HG03571 (cell line): Measurements from ENCODE around the gene CCDC91.
"Not testable (repeated sequence)": the region's sequence is repeated elsewhere in the genome, so short reads cannot be mapped to it uniquely, and the experiment has no call there.

Experiments used
- ATAC-seq: cut with Tn5 transposase; IDR thresholded peaks from one replicate; pipeline ENCODE4 v1.9.1; 2021; ENCODE audit not compliant: unreplicated experiment

The CCDC91 gene

DNA sequence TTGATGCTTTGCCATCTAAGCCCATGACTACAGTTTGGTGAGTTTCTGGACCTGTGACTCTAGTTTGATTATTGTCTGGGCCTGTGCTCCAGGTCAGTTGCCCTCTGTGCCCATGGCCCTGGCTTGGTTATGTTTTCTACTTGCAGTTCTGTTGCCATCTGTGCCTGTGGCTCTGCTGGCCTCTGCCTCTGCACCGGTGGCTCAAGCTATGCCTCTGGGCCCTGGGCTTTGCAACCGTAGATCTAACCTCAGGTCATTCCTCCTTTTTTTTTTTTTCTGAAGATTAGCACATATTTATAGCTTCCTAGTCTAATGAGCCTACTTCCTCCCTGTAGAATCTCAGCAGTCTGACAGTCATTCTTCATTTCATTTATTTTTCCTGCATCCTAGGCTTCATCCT, 161.2 kb downstream of the CCDC91 start:
- ATAC-seq = no peak

DNA sequence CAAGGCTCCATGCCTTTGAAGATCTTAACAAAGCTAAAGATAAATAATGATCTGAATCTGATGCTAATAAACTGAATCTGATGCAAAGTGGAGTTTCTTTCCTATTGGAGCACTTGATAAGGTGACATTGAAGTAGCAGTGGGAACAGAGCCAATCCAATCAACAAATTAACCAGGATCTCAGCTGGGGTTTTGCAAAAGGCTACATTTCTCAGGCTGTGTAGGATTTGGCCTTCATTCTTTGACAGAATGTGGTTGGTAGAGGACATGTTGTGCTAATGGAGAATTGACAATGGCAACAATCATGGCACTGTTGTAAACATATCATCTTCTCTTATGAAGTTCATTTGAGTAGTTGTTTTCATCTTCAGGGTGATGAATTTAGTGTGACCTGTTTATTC, 164.9 kb downstream of the CCDC91 start:
- no peak for ATAC-seq

DNA sequence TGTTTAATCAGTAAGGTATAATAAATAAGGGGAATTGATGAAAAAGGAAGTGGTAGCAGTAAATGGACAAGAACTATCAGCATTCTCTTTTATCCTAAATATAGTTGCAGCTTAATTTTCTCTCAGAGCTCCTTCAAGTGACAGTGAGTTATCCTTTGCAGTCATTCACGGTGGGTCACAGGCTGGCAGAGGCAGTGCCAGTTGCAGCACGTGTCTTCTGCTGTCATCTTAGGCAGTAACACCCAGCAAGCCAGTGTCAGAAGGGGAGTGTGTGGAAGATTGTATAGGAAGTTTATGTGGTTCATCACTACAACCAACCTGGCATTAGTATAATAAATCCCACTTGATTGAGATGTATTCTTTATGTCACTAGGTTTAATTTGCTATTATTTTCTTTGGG, 170.0 kb downstream of the CCDC91 start:
- no peak for ATAC-seq

DNA sequence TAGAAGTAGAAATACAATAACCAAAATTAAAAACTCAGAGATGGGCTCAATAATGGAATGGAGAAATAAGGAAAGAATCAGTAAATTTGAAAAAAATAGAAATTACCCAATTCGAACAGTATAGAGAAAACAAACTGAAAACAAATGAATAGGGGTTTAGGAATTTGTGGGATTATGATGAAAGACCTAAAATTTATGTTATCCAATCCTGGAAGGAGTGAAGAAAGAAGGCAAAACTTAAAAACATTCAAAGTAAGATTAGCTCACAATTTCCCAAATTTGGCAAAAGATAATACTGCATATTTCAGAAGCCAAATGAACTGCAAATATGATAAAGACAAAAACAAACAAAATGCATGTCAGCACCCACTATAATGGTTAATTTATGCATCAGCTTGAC, 177.1 kb downstream of the CCDC91 start:
- no peak for ATAC-seq

DNA sequence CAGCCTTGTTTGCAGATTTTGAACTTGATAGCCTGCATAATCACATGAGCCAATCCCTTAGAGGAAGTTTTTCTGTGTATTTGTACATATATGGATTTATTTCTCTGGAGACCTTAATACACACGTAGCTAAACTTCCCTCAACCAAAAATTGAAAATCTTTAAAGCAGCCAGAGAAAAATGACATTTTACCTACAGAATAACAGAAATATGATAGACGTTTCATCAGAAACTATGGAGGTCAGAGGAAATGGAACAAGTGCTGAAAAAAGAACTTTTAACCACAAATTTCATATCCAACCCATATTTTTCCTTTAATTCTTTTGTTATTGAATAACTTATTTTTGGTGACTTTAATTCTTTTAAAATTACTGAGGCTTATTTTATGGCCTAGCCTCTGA, 177.7 kb downstream of the CCDC91 start:
- ATAC-seq = no peak

DNA sequence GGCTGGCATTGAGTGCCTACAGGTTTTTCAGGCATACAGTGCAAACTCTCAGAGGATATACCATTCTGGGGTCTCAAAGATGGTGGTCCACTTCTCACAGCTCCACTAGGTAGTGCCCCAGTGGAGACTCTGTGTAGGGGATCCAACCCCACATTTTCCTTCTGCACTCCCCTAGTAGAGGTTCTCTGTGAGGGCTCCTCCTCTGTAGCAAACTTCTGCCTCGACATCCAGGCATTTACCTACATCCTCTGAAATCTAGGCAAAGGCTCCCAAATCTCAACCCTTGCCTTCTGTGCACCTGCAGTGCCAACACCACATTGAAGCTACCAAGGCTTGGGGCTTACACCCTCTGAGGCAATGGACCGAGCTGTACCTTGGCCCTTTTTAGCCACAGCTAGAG, 179.2 kb downstream of the CCDC91 start:
- no peak for ATAC-seq

DNA sequence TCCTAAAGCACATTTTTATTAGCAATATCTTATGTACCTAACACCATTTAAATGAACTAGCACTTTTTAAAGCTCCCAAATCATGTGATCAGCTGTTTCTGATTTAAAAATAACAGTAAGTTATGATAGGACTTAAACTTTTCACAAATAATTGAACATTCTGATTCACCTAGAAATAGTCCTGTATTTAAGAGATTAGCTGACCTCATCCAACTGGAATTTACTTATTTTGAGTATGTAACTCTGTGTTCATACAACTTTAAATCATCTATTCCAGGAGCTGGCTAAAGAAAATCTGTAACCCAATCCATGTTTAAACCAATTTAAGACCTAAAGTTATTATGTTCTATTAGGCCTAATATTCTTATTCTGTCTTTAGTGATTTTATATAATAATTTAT, 184.3 kb downstream of the CCDC91 start:
- no peak for ATAC-seq

DNA sequence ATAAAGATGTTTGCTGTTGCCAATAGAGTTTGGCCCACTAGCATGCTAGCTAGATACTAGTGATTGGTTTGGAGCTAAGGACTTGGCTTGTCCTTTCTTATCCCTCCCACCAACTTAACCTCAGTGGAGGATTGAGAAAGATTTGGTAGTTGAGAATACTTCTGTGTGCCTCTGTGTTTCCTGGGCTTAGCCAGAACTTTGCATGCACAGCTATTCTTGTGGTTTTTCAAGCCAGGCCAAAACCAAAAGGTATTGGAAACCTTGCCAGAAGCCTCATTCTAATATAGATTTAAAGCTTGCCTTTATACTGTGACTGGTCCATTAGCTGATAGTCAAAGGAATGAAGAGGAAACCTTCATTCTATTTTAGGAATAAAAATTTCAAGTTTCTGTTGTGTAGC, 188.5 kb downstream of the CCDC91 start:
- no peak for ATAC-seq

DNA sequence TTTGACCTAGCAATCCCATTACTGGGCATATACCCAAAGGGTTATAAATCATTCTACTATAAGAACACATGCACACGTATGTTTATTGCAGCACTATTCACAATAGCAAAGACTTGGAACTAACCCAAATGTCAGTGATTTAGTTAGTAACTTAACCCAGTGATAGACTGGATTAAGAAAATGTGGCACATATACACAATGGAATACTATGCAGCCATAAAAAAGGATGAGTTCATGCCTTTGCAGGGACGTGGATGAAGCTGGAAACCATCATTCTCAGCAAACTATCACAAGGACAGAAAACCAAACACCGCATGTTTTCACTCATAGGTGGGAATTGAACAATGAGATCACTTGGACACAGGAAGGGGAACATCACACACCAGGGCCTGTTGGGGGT, 189.5 kb downstream of the CCDC91 start:
- ATAC-seq = not testable (repeated sequence)

DNA sequence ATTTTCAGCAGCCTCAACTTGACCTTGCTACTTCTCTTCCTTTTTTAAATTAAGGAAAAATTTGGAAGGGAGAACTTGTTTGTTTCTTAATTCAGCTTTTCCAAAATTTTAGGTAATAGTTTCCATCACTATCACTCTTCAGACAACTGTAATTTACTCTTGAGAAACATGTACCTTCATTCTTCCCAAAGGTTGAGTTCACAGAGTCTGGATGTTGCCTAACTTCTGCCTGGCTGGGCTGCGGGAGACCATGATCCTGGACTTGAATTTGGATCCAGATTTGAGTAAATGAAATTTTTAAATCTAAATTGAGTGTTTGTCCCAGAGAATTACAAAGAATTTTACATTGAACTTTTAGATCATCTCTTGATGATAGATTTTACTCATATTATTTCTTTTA, 193.1 kb downstream of the CCDC91 start:
- no peak for ATAC-seq

DNA sequence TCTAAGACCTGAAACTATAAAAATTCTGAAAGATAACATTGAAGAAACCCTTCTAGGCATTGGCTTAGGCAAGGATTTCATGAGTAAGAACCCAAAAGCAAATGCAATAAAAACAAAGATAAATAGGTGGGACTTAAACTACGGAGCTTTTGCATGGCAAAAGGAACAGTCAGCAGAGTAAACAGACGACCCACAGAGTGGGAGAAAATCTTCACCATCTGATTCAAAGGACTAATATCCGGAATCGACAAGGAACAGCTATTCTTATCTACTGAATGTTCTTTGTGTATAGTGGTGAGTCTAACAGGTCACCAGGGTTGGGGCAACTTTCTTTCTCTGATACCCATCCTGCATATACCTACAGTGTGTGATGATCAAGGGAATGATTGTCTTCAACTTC, 198.6 kb downstream of the CCDC91 start:
- no peak for ATAC-seq

DNA sequence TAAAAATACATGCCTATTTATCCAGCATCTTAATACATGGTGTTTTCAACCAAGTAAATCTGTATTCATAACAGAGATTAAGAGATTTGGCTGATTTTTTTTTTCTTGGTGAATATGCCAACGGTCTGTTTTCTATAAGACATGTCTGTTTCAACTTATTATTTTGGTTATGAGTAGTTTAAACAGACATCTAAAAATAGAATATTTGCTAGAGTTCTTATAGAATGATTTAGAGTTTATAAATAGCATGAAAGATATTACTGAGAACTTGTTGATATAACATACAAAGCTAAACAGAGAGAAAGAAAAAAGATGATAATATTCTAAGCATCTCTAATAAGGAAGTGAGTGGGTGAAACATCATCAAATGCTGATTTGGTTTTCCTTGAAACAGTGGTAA, 199.9 kb downstream of the CCDC91 start:
- ATAC-seq = no peak

DNA sequence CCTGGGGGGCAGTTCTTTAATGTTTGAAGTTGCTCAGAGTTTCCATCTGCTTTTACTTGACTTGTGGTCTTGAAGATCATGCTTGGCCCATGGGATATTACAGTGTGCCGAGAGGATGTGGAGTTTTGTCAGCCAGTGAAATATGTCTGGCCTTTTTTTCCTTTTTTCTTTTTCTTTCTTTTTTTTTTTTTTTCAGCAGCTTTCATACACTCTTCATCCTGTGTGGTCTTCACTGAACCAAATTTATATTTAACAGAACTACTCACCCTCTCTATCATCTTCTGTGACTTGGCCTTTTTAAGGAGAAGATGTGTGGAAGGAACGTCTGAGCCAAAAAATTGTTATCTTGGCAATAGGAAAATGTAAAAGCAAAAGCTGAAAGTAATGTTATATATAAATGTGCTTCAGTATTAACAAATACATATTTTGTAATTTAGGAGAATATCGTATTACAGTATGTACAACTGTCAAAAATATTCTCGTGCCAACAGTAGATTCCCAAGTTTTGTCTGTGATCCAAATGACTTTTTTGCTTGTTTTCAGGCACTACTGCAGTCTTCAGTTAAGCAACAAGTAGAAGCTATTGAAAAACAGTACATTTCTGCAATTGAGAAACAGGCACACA, 200.6 kb downstream of the CCDC91 start:
- no peak for ATAC-seq

DNA sequence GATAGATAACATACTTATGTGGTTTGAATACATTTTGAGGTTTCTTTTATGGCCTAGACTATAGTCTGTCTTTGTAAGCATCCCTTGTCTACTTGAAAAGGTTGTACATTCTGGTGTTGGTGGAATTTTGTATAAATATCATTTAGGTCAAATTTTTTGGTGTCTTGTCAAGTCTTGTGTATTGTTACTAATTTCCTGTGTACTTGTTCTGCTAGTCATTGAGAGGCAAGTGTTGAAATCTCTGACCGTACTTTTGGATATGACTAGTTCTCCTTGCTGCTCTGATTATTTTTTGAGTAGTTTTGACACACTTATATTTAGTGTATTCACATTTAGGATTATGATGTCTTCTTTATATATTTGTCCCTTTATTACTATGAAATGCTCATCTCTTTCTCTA, 219.6 kb downstream of the CCDC91 start:
- ATAC-seq = no peak

DNA sequence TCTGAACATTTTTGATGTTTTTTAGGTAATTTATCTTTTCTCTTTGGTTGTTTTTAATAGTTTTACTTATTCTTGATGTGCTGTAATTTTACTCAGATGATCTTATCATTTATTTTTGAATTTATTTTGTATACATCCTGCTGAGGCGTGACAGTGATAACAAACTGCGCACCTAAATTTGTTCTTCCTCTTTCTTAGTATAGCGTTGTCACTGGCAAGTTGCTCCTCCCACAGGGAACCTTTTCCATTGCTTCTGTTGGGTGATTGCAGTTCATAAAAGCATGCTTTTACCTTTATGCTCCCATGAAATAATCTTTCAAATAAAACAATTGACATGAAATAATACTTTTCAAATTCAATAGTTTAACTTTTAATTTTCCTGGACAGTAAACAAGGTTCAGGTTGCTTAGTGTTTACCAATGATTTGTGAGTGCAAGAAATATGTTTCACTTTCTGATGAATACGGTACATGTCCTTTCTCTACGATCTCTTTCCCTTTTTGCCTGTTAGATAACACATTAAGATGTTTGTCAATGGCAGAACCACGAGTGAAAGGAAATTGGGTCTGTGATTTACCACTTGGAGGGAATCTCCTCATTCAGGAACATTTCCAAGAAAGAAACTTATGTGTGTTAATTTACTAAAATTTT, 223.3 kb downstream of the CCDC91 start:
- ATAC-seq = peak; percentile 69

DNA sequence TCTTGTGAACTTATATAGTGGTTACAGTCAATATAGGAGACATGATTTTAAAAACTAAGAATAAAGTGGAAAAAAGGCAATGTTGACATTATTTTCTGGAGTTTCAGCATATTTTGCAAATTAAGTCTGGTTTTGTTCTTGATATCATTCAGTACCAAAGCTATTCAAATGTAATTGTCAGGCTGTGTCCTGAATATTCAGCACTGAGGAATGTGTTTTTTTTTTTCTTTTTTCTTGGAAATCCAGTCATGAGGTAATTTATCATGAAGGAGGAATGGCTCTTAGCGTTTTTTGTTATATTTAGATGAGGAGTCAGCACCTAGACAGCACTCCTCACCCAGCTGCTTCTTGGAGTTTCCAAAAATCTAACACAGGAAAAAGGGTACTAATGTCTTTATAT, 225.5 kb downstream of the CCDC91 start:
- ATAC-seq = no peak

DNA sequence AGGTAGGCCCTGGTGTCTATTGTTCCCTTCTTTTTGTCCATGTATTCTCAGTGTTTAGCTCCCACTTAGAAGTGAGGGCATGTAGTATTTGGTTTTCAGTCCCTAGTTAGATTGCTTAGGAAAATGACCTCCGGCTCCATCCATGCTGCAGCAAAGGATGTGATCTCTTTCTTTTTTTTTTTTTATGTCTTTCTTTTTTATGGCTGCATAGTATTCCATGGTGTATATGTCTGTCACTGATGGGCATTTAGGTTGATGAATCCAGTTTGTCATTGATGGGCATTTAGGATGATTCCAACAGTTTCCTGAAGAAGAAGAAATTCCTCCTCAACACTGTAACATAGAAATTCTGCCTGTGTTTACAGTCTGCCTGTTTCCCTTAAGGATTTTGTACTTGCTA, 231.1 kb downstream of the CCDC91 start:
- ATAC-seq = no peak

DNA sequence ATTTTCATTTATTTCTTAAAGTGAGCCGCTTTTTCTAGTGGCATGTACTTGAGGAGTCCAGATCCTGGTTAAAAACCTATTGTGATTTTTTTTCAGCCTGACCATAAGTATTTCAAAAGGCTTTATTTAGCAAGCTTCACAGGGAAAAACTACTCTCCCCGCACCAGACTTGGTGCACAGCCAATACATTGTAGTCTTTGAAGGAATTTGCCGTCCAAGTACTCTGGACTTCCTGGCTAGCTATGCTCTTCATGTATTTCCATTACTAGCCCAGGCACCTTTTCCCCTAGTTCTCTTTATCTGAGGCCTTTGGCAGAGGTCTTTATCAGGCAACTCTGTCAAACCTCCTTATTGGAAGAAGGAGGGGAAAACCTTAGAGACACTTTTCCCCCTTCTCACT, 234.7 kb downstream of the CCDC91 start:
- no peak for ATAC-seq

DNA sequence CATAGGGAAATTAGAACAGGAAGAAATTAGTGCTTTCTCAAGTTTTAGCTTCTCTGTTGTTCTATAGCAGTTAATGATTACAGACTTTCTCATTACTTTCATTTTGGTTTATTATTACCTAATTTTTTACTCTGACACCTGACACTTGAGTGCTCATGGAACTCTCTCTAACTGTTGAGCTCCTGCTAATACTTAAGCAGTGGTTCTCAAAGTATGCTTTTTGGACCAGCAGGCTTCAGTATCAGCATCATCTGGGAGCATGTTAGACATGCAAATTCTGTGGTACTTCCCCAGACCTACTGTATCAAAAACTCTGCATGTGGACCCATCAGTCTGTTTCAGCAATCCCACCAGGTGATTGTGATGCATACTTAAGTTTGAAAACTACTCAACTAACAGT, 235.3 kb downstream of the CCDC91 start:
- peak; percentile 49 for ATAC-seq

DNA sequence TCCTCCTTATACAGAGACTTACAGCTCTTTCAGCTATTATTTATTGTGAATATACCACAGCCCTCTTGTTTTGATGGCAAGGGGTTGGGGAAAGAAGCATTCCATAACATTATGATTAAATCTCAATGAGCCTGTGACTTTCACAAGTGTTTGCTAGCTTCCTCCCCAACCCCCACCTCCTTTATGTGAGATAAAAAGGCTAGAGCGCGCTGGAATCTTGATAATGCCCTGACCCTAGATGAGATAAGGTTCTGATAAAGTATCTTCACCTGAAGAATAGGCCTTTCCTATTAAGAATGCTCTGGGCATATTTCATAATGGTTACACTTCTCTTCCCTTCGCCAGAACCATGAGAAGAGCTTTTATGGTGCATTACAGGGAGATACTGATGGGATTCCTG, 236.8 kb downstream of the CCDC91 start:
- ATAC-seq = no peak

DNA sequence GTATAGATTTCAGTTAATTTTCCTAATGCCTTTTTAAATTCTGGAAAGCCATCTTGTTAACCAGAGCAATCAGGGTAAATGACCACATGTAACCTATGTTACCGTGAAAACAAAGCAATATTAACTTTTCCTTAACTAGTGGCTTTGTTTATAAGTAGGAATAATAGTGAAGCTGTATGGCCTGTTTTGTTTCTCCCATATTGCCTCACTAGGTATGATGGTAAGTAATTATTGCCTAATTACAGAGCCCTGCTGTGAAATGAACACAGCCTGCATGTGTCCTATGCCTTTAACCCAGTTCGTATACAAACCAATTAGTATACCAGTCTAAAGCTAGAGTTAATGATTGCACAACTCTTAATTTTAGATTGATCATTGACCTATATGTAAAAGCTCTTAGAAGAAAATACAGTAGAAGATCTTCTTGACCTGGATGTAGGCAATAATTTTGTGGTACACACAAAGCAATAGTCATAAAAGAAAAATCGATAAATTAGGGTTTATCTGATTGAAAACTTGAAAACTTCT, 249.9 kb downstream of the CCDC91 start:
- no peak for ATAC-seq

DNA sequence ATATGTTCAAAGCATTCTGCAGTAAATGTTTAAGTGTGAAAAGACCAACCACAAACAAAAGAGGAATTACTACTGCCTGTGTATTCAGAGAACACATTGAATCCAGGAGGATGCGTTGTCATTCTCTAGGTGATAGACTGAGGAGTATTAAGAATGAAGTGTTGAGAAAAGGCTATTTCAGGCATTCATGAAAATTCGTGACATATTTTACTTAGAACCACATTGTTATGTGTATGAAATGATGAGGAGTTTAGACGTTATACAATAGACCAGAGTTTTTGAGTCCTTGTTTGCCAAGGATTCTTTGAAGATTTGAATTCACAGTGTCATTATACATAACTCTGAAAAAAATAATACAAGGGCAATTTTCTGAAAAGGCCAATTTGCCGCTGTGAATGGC, 251.8 kb downstream of the CCDC91 start:
- no peak for ATAC-seq

DNA sequence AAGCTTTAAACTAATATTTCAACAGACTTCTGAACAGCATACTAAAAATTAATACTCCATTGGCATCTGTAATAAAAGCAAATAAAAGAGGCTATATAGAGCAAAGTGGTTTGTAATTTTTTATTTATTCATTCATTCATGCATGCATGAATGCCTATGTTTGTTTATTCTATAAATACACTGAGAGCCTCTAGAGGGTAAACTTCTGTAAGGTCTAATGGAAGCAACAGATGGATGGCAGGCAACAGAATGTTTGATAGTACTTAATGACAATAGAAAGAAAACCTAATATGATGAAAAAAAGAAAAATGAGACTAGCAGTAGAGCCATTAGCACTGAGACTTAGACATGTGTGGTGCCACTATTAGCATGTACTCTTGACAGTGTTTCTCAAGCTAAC, 253.1 kb downstream of the CCDC91 start:
- no peak for ATAC-seq
